SJCRH30 (cell line): Measurements from ENCODE around the gene SYNGR1. TPM values are rescaled to one million over a fixed set of nuclear protein-coding genes. Genes with fewer than 3 reads are reported as not detected.
"Not testable (repeated sequence)": the region's sequence is repeated elsewhere in the genome, so short reads cannot be mapped to it uniquely, and the experiment has no call there.

ENCODE experiments used
- DNase-seq, 2 experiments: peaks; one replicate each; pipeline ENCODE4 v3.0.0-alpha.2; 2015 to 2020
- H3K27ac ChIP-seq: fragments of 250-450 bp; sonication (Bioruptor Pico); 2 replicates; pipeline ENCODE4 v1.5.1; 2020; ENCODE audit warnings: mild to moderate bottlenecking, moderate library complexity
- H3K27me3 ChIP-seq: fragments of 250-450 bp; sonication (Bioruptor Pico); 2 replicates; pipeline ENCODE4 v1.5.1; 2020; ENCODE audit warnings: mild to moderate bottlenecking, moderate library complexity
- H3K36me3 ChIP-seq: fragments of 250-450 bp; sonication (Bioruptor Pico); 2 replicates; pipeline ENCODE4 v1.5.1; 2020; ENCODE audit warnings: mild to moderate bottlenecking, moderate library complexity
- H3K4me1 ChIP-seq: fragments of 250-450 bp; sonication (Bioruptor Pico); 2 replicates; pipeline ENCODE4 v1.5.1; 2020; ENCODE audit warnings: mild to moderate bottlenecking, moderate library complexity
- H3K4me3 ChIP-seq: fragments of 250-450 bp; sonication (Bioruptor Pico); 2 replicates; pipeline ENCODE4 v1.5.1; 2020; ENCODE audit warnings: mild to moderate bottlenecking, moderate library complexity
- H3K9me3 ChIP-seq: fragments of 250-450 bp; sonication (Bioruptor Pico); replicated peaks from 2 replicates; pipeline ENCODE4 v1.5.1; 2020; ENCODE audit warnings: mild to moderate bottlenecking, moderate library complexity
- total RNA-seq: library from RNA; depleted of rRNA; stranded (reverse); fragments of >200 nt; shearing (Covaris generic); gene quantifications from 2 replicates; pipeline ENCODE4 v1.2.3, GENCODE V29; 2014

SYNGR1 gene
- total RNA-seq, 1 experiment from 2014 or later, result 3.2 TPM

- no peak overlapping the region for H3K4me3 ChIP-seq
- H3K4me1 ChIP-seq, result peaks cover 20% of the 10 kb centered on the region
- no peak overlapping the region; the same call in 1 of the 2 replicates for H3K27ac ChIP-seq
- H3K27me3 ChIP-seq, result no peaks in the 10 kb centered on the region
- no peaks in the 10 kb centered on the region for H3K9me3 ChIP-seq
- no peaks in the 10 kb centered on the region for H3K36me3 ChIP-seq
- DNase-seq, result no peak
Measured at GRCh38 chr22:39352306-39352891, 2.6 kb downstream of the SYNGR1 start.

DNA sequence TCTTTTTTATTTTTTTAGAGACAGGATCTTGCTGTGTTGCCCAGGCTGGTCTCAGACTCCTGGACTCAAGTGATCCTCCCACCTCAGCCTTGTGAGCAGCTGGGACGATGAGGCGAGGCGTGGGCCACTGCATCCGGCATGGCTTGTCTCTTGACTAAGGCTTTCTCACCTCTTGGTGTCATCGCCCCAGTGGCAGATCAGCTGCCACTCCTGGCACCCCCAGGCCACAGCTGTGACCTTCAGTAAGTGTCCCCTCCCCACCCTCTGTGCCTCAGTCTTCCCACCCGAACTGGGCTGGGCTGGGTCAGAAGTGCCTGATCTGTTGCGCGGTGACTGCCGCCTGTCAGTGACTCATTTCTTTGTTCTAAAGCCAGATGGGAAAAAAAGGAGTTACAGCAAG is 3.6 kb downstream of the SYNGR1 start:
- no peak for DNase-seq
- H3K27me3 ChIP-seq, result no peaks in the 10 kb centered on the region
- no peak overlapping the region for H3K27ac ChIP-seq
- H3K36me3 ChIP-seq, result no peaks in the 10 kb centered on the region
- peaks cover 20% of the 10 kb centered on the region for H3K4me1 ChIP-seq
- H3K9me3 ChIP-seq, result no peaks in the 10 kb centered on the region
- H3K4me3 ChIP-seq, result no peak overlapping the region

DNA sequence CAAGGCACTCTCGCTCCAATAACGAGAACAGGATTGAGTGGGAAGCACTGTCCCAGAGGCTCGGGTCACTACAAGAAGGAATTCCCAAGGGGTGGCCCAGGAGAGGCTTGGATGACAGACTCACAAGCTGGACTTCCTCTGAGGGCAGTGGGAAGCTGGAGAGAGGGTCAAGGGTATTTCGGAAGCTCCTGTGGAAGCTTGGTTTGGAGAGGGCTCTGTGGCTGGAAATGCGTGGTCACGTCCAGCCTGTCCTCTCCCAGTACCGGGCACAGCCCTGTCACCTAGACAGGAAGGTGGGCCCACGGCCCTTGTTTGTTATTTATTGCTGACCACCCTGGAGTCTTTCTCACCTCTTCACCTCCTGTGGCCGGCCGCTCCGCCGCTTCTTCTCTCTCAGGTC is 5.3 kb downstream of the SYNGR1 start:
- Histone ChIP-seq H3K27me3 (no peaks in the 10 kb centered on the region), H3K36me3 (no peaks in the 10 kb centered on the region), H3K9me3 (no peaks in the 10 kb centered on the region), H3K27ac (no peak overlapping the region), H3K4me3 (no peak overlapping the region), H3K4me1 (peaks cover 20% of the 10 kb centered on the region)
- no peak for DNase-seq

GRCh38 chr22:39355805-39356204 is 6.0 kb downstream of the SYNGR1 start:
- not testable (repeated sequence) for H3K36me3 ChIP-seq, H3K27me3 ChIP-seq, H3K9me3 ChIP-seq, H3K4me3 ChIP-seq, H3K27ac ChIP-seq, DNase-seq
- peaks cover 17% of the 10 kb centered on the region for H3K4me1 ChIP-seq

DNA sequence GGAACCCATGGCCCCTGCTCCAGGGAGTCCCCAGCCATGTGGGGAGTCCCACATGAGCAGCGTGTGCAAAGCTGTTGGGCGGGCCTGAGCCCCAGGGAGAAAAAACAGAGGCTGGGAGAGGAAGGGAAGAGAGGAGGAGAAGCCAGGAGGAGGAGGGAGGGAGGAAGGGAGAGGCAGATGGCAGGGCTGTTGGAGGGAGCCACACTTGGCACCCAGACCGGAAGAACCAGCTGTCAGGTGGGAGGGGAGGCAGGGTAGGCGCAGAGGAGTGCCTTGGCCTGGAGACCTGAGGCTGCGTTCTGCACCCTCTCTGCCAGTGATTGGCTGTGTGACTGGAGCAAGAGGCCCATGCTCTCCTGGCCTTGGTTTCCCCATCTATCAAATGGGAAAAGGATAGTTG is 6.7 kb downstream of the SYNGR1 start:
- Histone ChIP-seq H3K36me3 (no peaks in the 10 kb centered on the region), H3K9me3 (no peaks in the 10 kb centered on the region), H3K27me3 (no peaks in the 10 kb centered on the region), H3K4me1 (peaks cover 10% of the 10 kb centered on the region; the same call in 1 of the 2 replicates), H3K27ac (no peak overlapping the region), H3K4me3 (no peak overlapping the region)
- peak in 1 of 2 experiments; percentile 24 for DNase-seq

DNA sequence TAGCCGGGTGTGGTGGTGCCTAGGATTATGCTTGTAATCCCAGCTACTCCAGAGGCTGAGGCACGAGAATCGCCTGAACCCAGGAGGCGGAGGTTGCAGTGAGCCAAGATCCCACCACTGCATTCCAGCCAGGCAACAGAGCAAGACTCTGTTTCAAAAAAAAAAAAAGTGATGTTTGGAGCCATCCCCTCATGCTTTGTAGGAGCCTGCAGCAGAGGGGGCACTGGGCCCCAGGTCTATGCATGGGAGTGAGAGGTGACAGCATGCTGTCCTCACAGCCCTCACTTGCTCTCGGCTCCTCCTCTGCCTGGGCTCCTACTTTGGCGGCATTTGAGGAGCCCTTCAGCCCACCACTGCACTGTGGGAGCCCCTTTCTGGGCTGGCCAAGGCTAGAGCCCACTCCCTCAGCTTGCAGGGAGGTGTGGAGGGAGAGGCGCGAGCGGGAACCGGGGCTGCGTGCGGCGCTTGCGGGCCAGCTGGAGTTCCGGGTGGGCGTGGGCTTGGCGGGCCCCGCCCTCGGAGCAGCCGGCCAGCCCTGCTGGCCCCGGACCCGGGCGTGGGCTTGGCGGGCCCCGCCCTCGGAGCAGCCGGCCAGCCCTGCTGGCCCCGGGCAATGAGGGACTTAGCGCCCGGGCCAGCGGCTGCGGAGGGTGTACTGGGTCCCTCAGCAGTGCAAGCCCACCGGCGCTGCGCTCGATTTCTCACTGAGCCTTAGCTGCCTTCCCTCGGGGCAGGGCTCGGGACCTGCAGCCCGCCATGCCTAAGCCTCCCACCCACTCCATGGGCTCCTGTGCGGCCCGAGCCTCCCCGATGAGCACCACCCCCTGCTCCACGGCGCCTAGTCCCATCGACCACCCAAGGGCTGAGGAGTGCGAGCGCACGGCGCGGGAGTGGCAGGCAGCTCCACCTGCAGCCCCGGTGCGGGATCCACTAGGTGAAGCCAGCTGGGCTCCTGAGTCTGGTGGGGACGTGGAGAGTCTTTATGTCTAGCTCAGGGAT is 7.6 kb downstream of the SYNGR1 start:
- not testable (repeated sequence) for H3K27me3 ChIP-seq, DNase-seq, H3K36me3 ChIP-seq, H3K9me3 ChIP-seq, H3K4me1 ChIP-seq, H3K27ac ChIP-seq
- H3K4me3 ChIP-seq, result peak overlapping the region; percentile 39

- H3K4me3 ChIP-seq, H3K36me3 ChIP-seq, H3K27me3 ChIP-seq, H3K9me3 ChIP-seq, DNase-seq, H3K27ac ChIP-seq, H3K4me1 ChIP-seq: not testable (repeated sequence)
Measured at GRCh38 chr22:39358197-39358596, 8.4 kb downstream of the SYNGR1 start.

DNA sequence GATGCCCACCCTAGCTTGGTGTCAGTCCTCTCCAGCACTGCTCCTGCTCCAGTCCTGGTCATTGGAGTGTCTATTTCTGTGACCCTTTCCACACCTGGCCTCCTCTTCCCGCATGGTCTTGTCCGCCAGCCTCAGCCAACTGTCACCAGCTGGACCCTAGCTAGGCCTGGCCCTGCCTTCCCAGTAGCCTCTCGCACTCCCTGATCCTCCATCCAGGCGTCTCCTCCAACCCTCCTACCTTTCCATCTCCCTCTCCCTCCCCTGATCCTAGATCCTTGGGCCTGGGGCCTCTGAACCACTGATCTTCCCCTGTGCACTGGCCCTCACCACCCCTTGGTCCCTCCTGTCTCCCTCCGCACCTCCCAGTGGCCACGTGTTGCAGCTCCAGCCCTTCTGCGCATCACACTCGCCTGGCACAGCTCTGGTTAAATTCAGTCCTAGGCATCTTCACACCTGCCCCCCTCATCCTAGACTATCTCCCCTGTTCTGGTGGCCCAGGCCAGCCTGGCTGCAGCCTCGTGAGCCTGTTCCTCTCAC is 9.9 kb downstream of the SYNGR1 start:
- no peak overlapping the region for H3K4me3 ChIP-seq
- no peak overlapping the region for H3K27ac ChIP-seq

GRCh38 chr22:39360242-39360641 is 10.5 kb downstream of the SYNGR1 start:
- Histone ChIP-seq H3K4me1 (peaks cover 26% of the 10 kb centered on the region), H3K27ac (no peak overlapping the region), H3K9me3 (no peaks in the 10 kb centered on the region), H3K27me3 (no peaks in the 10 kb centered on the region), H3K4me3 (no peak overlapping the region), H3K36me3 (no peaks in the 10 kb centered on the region)
- DNase-seq, result no peak

More for the DNA sequence above, 9.9 kb downstream of the SYNGR1 start:
- peaks cover 20% of the 10 kb centered on the region for H3K4me1 ChIP-seq
- H3K36me3 ChIP-seq, result no peaks in the 10 kb centered on the region
- DNase-seq, result no peak
- no peaks in the 10 kb centered on the region for H3K9me3 ChIP-seq
- H3K27me3 ChIP-seq, result no peaks in the 10 kb centered on the region

GRCh38 chr22:39360674-39361413 is 11.1 kb downstream of the SYNGR1 start:
- Histone ChIP-seq H3K36me3 (no peaks in the 10 kb centered on the region), H3K4me1 (peaks cover 27% of the 10 kb centered on the region), H3K27me3 (no peaks in the 10 kb centered on the region), H3K4me3 (no peak overlapping the region), H3K27ac (no peak overlapping the region), H3K9me3 (no peaks in the 10 kb centered on the region)
- DNase-seq, result no peak

DNA sequence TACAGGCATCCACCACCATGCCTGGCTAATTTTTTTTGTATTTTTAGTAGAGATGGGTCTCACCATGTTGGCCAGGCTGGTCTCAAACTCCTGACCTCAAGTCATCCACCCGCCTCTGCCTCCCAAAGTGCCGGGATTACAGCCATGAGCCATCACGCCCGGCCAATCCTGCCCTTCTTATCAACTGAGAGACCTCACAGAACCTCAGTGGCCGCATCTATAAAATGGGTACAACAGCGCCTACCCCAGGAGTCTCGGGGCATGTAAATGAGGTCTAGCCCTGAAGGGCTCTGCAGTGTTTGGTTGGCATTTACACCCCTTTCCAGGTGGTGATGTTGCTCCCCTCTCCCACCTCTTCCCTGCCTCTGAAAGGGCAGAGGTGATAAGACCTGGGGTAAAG is 11.7 kb downstream of the SYNGR1 start:
- no peak for DNase-seq
- Histone ChIP-seq H3K4me1 (peaks cover 27% of the 10 kb centered on the region), H3K27me3 (no peaks in the 10 kb centered on the region), H3K36me3 (no peaks in the 10 kb centered on the region), H3K9me3 (no peaks in the 10 kb centered on the region), H3K4me3 (no peak overlapping the region), H3K27ac (no peak overlapping the region)

- no peak overlapping the region for H3K4me3 ChIP-seq
- H3K4me1 ChIP-seq, result peaks cover 27% of the 10 kb centered on the region
- H3K27ac ChIP-seq, result no peak overlapping the region
- H3K27me3 ChIP-seq, result no peaks in the 10 kb centered on the region
- no peak for DNase-seq
- no peaks in the 10 kb centered on the region for H3K36me3 ChIP-seq
- H3K9me3 ChIP-seq, result no peaks in the 10 kb centered on the region
Measured at GRCh38 chr22:39362271-39362670, 12.5 kb downstream of the SYNGR1 start.

- Histone ChIP-seq H3K4me3 (no peak overlapping the region), H3K27ac (no peak overlapping the region), H3K27me3 (no peaks in the 10 kb centered on the region), H3K4me1 (peaks cover 27% of the 10 kb centered on the region), H3K9me3 (no peaks in the 10 kb centered on the region), H3K36me3 (no peaks in the 10 kb centered on the region)
- DNase-seq, result no peak
Measured at GRCh38 chr22:39362932-39363331, 13.1 kb downstream of the SYNGR1 start.

DNA sequence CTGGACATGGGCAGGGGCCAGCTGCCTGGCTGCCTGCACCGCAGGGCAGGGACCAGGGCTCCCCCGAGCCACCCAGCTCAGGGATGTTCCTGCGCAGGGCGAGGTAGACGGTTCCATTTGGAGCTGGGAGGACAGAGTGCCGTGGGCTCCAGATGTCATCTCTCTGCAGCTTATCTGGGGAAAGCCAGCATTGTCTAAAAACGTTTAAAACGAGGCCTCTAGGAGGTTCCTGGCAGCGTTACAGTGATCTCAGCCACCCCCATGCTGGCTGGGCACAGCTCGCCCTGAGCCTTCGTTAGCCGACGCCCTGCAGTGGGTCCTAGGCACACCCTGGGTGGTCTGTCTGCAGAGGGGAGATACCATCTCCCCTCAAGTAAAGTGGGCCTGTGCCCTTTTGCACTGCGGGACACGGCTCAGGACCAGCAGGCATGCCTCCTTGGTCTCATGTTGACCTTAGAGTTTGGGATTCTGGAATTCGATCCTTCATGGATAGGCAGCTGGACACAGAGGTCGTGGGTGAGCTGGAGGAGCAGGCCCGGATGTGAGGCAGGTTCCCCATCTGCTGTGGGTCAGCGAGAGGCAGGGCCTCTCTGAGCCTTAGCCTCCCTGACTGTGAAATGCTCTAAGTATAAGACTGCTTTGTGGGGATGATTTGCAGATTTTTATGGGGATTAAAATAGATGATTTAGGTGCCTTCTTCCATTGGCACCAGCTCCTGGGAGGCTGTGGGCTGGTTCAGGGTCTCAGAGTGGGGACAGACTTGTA is 14.1 kb downstream of the SYNGR1 start:
- Histone ChIP-seq H3K27me3 (no peaks in the 10 kb centered on the region), H3K4me3 (no peak overlapping the region; the same call in 1 of the 2 replicates), H3K27ac (peak overlapping the region; percentile 20; the same call in 1 of the 2 replicates), H3K9me3 (no peaks in the 10 kb centered on the region), H3K36me3 (no peaks in the 10 kb centered on the region), H3K4me1 (peaks cover 27% of the 10 kb centered on the region)
- peak; percentile 64 to 70 for DNase-seq
